Glutamatergic neuron (in vitro differentiated cells): Measurements from ENCODE around the gene TENT5C. TPM values are rescaled to one million over a fixed set of nuclear protein-coding genes. Genes with fewer than 3 reads are reported as not detected.
A peak's percentile ranks its signal among the peaks of the same experiment; 100 is the strongest.

ENCODE experiments used
- DNase-seq: peaks from one replicate; pipeline ENCODE4 v3.0.0; 2022
- H3K27ac Mint-ChIP-seq: one replicate; pipeline ENCODE4 v1.8.0; 2020; ENCODE audit warnings: mild to moderate bottlenecking, mixed read lengths, inconsistent platforms; ENCODE audit not compliant: unreplicated experiment
- H3K27me3 Mint-ChIP-seq: one replicate; pipeline ENCODE4 v1.8.0; 2020; ENCODE audit warnings: mild to moderate bottlenecking, moderate library complexity, mixed read lengths, inconsistent platforms; ENCODE audit not compliant: unreplicated experiment
- H3K36me3 Mint-ChIP-seq: one replicate; pipeline ENCODE4 v1.8.0; 2020; ENCODE audit warnings: mild to moderate bottlenecking, mixed read lengths, inconsistent platforms; ENCODE audit not compliant: unreplicated experiment
- H3K4me1 Mint-ChIP-seq: one replicate; pipeline ENCODE4 v1.8.0; 2020; ENCODE audit warnings: mild to moderate bottlenecking, low read depth, mixed read lengths, inconsistent platforms; ENCODE audit not compliant: unreplicated experiment
- H3K4me3 Mint-ChIP-seq: one replicate; pipeline ENCODE4 v1.8.0; 2020; ENCODE audit warnings: mild to moderate bottlenecking, mixed read lengths, inconsistent platforms; ENCODE audit not compliant: unreplicated experiment
- H3K9me3 Mint-ChIP-seq: one replicate; pipeline ENCODE4 v1.8.0; 2020; ENCODE audit warnings: mild to moderate bottlenecking, moderate library complexity, mixed read lengths, inconsistent platforms; ENCODE audit not compliant: unreplicated experiment
- total RNA-seq: library from RNA; stranded (reverse); fragmentation: NEBNext Ultra II Directional; extraction: Animal tissue kit (Norgen Biotek cat#: 25700); gene quantifications from one replicate; pipeline ENCODE4 v1.2.1, GENCODE V29; 2021; ENCODE audit not compliant: unreplicated experiment
- TF ChIP-seq, protein P1 (sequence below): fragments of 200-600 bp; sonication (generic); IDR thresholded peaks from one replicate; pipeline ENCODE4 v1.5.0; 2021; ENCODE audit not compliant: partially characterized antibody, unreplicated experiment

The TENT5C gene
- total RNA-seq, 1 donor from 2014 or later: 0.27 TPM

DNA sequence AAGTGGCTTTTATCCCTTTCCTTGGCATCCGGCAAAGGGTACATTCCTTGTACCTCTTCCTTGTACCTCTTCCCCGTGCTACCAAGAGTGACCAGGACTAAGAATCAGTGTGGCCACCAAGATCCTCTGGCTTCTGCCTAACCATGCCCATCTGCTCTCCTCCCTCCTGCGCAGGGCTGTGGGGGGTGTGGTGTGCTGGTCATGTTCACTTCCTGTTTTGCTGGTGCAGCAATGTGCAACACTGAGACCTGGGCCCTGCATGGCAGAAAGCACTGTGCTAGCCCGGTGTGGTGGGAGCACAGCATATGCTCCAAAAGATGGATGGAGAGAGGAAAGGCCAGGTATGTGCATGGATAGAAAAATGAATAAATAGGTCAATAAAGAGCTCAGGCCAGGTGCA, 33.3 kb upstream of the TENT5C start:
- no peak overlapping the region for H3K4me3 Mint-ChIP-seq
- H3K4me1 Mint-ChIP-seq: peaks cover 12% of the 10 kb centered on the region
- peaks cover 4% of the 10 kb centered on the region for H3K27me3 Mint-ChIP-seq
- H3K27ac Mint-ChIP-seq: no peak overlapping the region
- H3K36me3 Mint-ChIP-seq: no peaks in the 10 kb centered on the region
- TF ChIP-seq, protein P1, sequence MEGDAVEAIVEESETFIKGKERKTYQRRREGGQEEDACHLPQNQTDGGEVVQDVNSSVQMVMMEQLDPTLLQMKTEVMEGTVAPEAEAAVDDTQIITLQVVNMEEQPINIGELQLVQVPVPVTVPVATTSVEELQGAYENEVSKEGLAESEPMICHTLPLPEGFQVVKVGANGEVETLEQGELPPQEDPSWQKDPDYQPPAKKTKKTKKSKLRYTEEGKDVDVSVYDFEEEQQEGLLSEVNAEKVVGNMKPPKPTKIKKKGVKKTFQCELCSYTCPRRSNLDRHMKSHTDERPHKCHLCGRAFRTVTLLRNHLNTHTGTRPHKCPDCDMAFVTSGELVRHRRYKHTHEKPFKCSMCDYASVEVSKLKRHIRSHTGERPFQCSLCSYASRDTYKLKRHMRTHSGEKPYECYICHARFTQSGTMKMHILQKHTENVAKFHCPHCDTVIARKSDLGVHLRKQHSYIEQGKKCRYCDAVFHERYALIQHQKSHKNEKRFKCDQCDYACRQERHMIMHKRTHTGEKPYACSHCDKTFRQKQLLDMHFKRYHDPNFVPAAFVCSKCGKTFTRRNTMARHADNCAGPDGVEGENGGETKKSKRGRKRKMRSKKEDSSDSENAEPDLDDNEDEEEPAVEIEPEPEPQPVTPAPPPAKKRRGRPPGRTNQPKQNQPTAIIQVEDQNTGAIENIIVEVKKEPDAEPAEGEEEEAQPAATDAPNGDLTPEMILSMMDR: no peak
- H3K9me3 Mint-ChIP-seq: no peaks in the 10 kb centered on the region
- DNase-seq: no peak

- no peak overlapping the region for H3K4me3 Mint-ChIP-seq
- peaks cover 5% of the 10 kb centered on the region for H3K9me3 Mint-ChIP-seq
- TF ChIP-seq, protein P1: no peak
- H3K27me3 Mint-ChIP-seq: peaks cover 4% of the 10 kb centered on the region
- H3K36me3 Mint-ChIP-seq: peaks cover 4% of the 10 kb centered on the region
- no peak for DNase-seq
- H3K4me1 Mint-ChIP-seq: peaks cover 12% of the 10 kb centered on the region
- no peak overlapping the region for H3K27ac Mint-ChIP-seq
Observed at GRCh38 chr1:117573386-117574023, 32.3 kb upstream of the TENT5C start.

- H3K36me3 Mint-ChIP-seq: peaks cover 6% of the 10 kb centered on the region
- H3K4me3 Mint-ChIP-seq: no peak overlapping the region
- peaks cover 12% of the 10 kb centered on the region for H3K4me1 Mint-ChIP-seq
- H3K9me3 Mint-ChIP-seq: peaks cover 8% of the 10 kb centered on the region
- H3K27me3 Mint-ChIP-seq: peaks cover 4% of the 10 kb centered on the region
- DNase-seq: no peak
- TF ChIP-seq, protein P1: no peak
- peak overlapping the region; percentile 38 for H3K27ac Mint-ChIP-seq
Observed at GRCh38 chr1:117574161-117574835, 31.6 kb upstream of the TENT5C start.

- H3K4me3 Mint-ChIP-seq: no peak overlapping the region
- H3K36me3 Mint-ChIP-seq: peaks cover 6% of the 10 kb centered on the region
- H3K27ac Mint-ChIP-seq: no peak overlapping the region
- no peak for DNase-seq
- H3K4me1 Mint-ChIP-seq: peaks cover 12% of the 10 kb centered on the region
- H3K27me3 Mint-ChIP-seq: peaks cover 4% of the 10 kb centered on the region
- H3K9me3 Mint-ChIP-seq: peaks cover 10% of the 10 kb centered on the region
- TF ChIP-seq, protein P1: no peak
Observed at GRCh38 chr1:117575586-117576225, 30.1 kb upstream of the TENT5C start.

- TF ChIP-seq, protein P1: no peak
- Mint-ChIP-seq H3K4me1 (peaks cover 12% of the 10 kb centered on the region), H3K9me3 (peaks cover 11% of the 10 kb centered on the region), H3K36me3 (peaks cover 6% of the 10 kb centered on the region), H3K4me3 (no peak overlapping the region), H3K27ac (no peak overlapping the region), H3K27me3 (peaks cover 4% of the 10 kb centered on the region)
- no peak for DNase-seq
Observed at GRCh38 chr1:117576236-117576635, 29.6 kb upstream of the TENT5C start.
